Kidney tubule cell (primary cell): ENCODE data around the gene JAML.

Experiments used
- DNase-seq: peaks from one replicate; pipeline ENCODE4 v3.0.0-alpha.2; 2018; ENCODE audit warnings: low spot score

JAML gene

DNA sequence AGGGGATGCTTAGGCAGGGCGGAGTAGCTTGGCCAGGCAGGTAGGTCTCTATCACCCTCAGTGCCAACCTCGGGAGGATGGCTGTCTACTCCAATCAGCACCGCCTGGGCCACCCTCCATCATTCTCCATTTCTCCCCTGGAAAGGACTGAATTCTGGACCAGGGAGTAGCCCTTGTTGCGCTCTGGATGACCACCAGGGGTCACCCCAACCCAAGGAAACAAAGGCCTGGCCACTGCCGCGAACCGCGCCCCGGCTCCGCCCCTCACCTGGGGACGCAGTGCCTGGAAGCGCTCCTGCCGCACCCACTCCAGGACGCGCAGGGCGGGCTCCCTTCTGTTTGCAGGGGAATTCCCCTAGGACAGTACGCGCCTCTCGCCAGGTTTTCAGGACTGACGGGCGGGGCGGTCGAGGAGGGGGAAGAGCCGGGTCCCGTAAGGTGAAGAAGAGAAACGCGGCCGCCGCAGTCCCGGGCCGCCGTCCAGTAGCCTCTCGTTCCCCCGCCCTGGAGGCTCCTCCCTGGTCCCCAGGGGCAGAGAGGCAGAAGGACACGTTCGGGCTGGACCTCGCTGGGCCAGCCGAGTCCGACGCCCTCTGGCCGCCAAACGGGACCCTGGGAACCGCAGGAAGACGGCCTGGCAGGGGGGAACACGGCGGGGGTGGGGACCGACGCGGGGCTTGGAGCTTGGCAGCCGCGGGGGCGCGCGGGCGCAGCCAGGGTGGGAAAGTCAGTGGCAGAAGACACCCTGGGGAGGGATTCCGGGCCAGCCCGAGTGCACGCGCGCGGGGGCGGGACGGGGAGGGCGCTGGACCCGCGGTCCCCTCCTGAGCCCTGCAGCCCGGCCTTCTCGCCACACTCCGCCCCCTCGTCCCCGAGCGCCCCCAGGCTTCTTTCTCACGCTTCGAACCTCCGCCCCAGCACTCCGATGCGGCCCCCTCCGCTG, 79.3 kb downstream of the JAML start:
- DNase-seq, result peak; percentile 91

GRCh38 chr11:118144301-118145268, 80.2 kb downstream of the JAML start:
- DNase-seq, result no peak
